Testis (tissue), 3 donors: Measurements from ENCODE around the gene IL1RL2. TPM values are rescaled to one million over a fixed set of nuclear protein-coding genes. Genes with fewer than 3 reads are reported as not detected.

ENCODE experiments used
- DNase-seq: peaks from one replicate; pipeline ENCODE4 v3.0.0-alpha.2; 2019
- H3K27ac ChIP-seq, 2 donors: fragments of 200-600 bp; sonication (generic); one replicate each; pipeline ENCODE4 v1.5.1; 2019
- H3K27me3 ChIP-seq: fragments of 200-600 bp; sonication (generic); one replicate; pipeline ENCODE4 v1.5.1; 2019
- H3K36me3 ChIP-seq: fragments of 200-600 bp; sonication (generic); one replicate; pipeline ENCODE4 v1.5.1; 2017; ENCODE audit warnings: low read depth; ENCODE audit errors: missing control alignments
- H3K4me1 ChIP-seq: fragments of 200-600 bp; sonication (generic); one replicate; pipeline ENCODE4 v1.5.1; 2019
- H3K4me3 ChIP-seq, 2 donors: fragments of 200-600 bp; sonication (generic); one replicate each; pipeline ENCODE4 v1.5.1; 2017 to 2019
- H3K9me3 ChIP-seq: fragments of 200-600 bp; sonication (generic); one replicate; pipeline ENCODE4 v1.5.1; 2017
- POLR2A ChIP-seq: fragments of 450-650 bp; IDR thresholded peaks from one replicate; pipeline ENCODE4 v1.6.1; 2017; ENCODE audit warnings: antibody characterized with exemption, mild to moderate bottlenecking, moderate library complexity
- WGBS, 2 donors: methylation state at CpG; one replicate each; pipeline ENCODE4 v1.1.5; 2018; 5-methylcytosine and 5-hydroxymethylcytosine counted together
- intact Hi-C: fragments of 100-400 bp; cut with DNase I; formaldehyde crosslinking; loops from one replicate; pipeline ENCODE4 v1.15.1; 2023; ENCODE audit warnings: low total_unique reads
- polyA plus RNA-seq: library from polyadenylated mRNA; stranded (reverse); fragments of 350-450 nt; fragmentation: Illumina TruSeq; extraction: RNeasy Lipid Tissue Mini Kit (QIAGEN cat#74804); gene quantifications from one replicate; pipeline ENCODE4 v1.2.3, GENCODE V29; 2014; ENCODE audit warnings: low read depth, low replicate concordance; ENCODE audit not compliant: insufficient read depth
- total RNA-seq, 2 donors: library from RNA; depleted of rRNA; stranded (reverse); fragments of >200 nt; gene quantifications; one replicate each; pipeline ENCODE4 v1.2.3, GENCODE V29; 2016
- TF ChIP-seq, protein P1 (sequence below), 3 experiments: fragments of 450-650 bp in 2 of 3; fragments of 200-600 bp in 1 of 3; sonication (generic) in 1 of 3; IDR thresholded peaks; one replicate each; pipeline ENCODE4 v1.5.1; 2016 to 2019; ENCODE audit warnings: antibody characterized with exemption in 3 of 3, mild to moderate bottlenecking in 2 of 3, moderate library complexity in 1 of 3

IL1RL2 gene
- total and polyA plus RNA-seq, 3 donors from 2014 or later, result 0.24 to 0.38 (median 0.31) TPM

DNA sequence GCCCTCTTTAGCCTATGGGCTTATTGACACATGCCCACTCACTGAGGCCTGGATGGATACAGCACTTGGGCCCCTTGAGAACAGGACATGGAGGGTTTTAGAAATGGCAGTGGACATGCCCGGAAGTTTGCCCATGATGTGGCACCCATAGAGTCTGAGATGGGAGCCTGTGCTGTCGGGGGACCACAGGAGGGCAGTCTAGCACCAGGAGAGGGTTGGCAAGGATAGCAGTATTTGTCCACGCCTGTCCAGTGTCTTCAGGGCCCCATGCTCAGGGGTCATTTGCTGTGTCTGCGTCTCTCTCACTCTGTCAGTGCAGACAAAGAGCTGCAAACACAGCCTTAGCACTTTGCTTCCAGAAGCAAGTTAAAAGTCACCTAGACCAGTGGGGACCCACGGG lies 48.7 kb downstream of the IL1RL2 start:
- H3K4me1 ChIP-seq, result peaks cover 2% of the 10 kb centered on the region
- H3K27me3 ChIP-seq, result no peaks in the 10 kb centered on the region
- no peak for TF ChIP-seq POLR2A
- TF ChIP-seq, protein P1, sequence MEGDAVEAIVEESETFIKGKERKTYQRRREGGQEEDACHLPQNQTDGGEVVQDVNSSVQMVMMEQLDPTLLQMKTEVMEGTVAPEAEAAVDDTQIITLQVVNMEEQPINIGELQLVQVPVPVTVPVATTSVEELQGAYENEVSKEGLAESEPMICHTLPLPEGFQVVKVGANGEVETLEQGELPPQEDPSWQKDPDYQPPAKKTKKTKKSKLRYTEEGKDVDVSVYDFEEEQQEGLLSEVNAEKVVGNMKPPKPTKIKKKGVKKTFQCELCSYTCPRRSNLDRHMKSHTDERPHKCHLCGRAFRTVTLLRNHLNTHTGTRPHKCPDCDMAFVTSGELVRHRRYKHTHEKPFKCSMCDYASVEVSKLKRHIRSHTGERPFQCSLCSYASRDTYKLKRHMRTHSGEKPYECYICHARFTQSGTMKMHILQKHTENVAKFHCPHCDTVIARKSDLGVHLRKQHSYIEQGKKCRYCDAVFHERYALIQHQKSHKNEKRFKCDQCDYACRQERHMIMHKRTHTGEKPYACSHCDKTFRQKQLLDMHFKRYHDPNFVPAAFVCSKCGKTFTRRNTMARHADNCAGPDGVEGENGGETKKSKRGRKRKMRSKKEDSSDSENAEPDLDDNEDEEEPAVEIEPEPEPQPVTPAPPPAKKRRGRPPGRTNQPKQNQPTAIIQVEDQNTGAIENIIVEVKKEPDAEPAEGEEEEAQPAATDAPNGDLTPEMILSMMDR (IDR thresholded peaks at IDR 0.05), result no peak
- no peaks in the 10 kb centered on the region for H3K9me3 ChIP-seq
- WGBS, 2 donors, result 94 to 95% methylated on average over 2 to 5 of the region's 5 CpGs
- H3K4me3 ChIP-seq, result no peak overlapping the region
- intact Hi-C loops, result no loop called here
- no peak overlapping the region for H3K27ac ChIP-seq
- DNase-seq, result no peak
- no peaks in the 10 kb centered on the region for H3K36me3 ChIP-seq

DNA sequence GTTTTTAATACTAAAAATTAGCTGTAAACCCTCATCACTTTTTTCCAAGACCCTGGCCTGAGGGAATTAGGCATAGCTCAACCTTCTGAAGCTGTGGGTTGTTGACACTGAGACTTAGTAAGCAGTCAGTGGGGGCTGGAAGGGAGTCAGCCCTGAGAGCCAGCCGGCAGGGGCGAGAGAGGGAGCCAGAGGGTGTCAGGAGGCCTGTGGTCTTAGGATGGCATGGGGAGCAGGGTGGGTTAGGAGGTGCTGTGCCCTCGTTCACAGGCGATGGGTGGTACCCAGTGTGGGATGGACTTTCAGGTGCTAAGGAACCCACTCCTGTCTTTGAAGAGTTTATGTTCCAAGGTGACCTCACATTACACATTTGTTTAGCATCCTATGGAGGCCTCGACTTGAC lies 49.3 kb downstream of the IL1RL2 start:
- Histone ChIP-seq H3K4me3 (no peak overlapping the region), H3K36me3 (no peaks in the 10 kb centered on the region), H3K4me1 (peaks cover 3% of the 10 kb centered on the region), H3K27me3 (no peaks in the 10 kb centered on the region), H3K27ac (no peak overlapping the region), H3K9me3 (no peaks in the 10 kb centered on the region)
- 68 to 85% methylated on average over 5 of the region's 5 CpGs for WGBS, 2 donors
- DNase-seq, result no peak
- intact Hi-C loops, result no loop called here
- TF ChIP-seq POLR2A, result no peak
- TF ChIP-seq, protein P1 (IDR thresholded peaks at IDR 0.05), result no peak

DNA sequence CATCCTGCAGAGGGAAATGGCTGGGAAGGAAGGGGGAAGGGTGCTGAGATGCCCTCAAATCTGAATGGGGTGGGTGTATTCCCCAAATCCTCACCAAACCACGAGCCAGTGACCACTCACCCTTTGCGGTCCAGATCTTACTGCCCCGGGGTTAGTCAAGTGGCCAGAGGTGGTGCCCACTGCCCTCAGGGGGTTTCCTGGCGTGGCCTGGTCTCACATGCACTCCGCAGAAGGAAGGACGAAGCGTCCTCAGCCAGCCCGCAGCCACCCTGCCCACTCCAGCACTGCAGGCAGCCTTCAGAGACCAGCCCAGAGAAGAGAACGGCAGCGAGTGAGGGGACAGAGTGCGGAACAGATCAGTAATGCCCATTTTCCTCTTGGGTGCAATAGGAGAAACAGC lies 50.4 kb downstream of the IL1RL2 start:
- Histone ChIP-seq H3K27ac (no peak overlapping the region), H3K9me3 (no peaks in the 10 kb centered on the region), H3K36me3 (no peaks in the 10 kb centered on the region), H3K4me3 (no peak overlapping the region), H3K27me3 (no peaks in the 10 kb centered on the region), H3K4me1 (peaks cover 3% of the 10 kb centered on the region)
- no peak for DNase-seq
- WGBS, 2 donors, result 83 to 91% methylated on average over 6 to 11 of the region's 11 CpGs
- intact Hi-C loops, result no loop called here
- TF ChIP-seq, protein P1 (IDR thresholded peaks at IDR 0.05), result no peak

DNA sequence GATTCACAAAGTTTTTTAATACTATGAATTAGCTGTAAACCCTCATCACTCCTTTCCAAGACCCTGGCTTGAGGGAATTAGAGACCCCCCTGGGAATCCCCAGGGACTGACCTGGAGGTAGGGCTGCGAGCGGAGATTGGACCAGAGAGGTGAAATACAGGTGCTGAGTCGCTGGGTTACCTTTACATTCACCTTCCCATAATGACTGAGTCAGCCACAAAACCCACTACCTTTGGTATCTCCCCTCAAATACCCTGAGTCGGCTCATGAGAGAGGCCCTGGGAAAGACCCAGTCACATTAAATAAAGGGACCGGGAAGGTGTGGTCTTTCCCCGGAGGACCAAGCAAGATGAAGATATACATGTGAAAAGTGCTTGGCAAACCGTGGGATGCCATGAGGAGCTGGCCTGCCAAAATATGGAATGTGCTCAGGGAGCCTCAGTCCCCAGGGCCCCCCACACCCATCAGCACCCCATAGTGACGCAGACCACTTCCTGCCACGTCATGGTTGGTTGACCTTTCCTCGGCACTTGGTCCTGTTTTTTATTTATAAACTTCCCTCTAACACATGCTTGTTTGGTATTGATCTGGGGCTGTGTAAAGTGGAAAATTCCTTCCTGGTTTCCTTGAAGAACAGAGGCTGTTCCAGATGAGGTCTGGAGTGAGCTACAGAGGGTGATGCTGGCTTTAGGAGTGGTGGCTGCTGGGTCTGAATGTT lies 51.4 kb downstream of the IL1RL2 start:
- Histone ChIP-seq H3K27ac (no peak overlapping the region), H3K9me3 (no peaks in the 10 kb centered on the region), H3K27me3 (no peaks in the 10 kb centered on the region), H3K36me3 (no peaks in the 10 kb centered on the region), H3K4me1 (peaks cover 3% of the 10 kb centered on the region), H3K4me3 (no peak overlapping the region)
- 71 to 84% methylated on average over 10 of the region's 10 CpGs for WGBS, 2 donors
- intact Hi-C loops, result no loop called here
- no peak for DNase-seq
- TF ChIP-seq, protein P1 (IDR thresholded peaks at IDR 0.05), result no peak

DNA sequence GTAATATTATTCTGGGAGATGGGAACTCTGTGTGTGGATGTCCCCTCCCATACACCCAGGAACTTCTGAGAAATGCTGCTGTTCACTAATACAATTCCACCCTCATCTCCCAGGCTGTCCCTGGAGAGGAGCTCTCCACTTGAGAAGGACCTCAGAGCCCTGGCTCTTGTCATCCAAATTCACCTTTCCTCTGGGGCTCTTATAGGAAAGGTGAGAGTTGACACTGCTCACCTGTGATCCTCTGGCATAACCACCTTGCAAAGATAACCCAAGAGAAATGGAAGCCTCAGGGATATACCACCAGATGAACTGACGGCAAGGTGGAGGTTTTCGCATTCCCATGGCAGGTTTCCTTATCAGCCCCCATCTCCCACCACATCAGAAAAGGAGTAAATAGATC lies 52.0 kb downstream of the IL1RL2 start:
- H3K4me3 ChIP-seq, result no peak overlapping the region
- no peaks in the 10 kb centered on the region for H3K36me3 ChIP-seq
- no peaks in the 10 kb centered on the region for H3K27me3 ChIP-seq
- WGBS, 2 donors, result 100% methylated on average over 2 of the region's 2 CpGs
- H3K4me1 ChIP-seq, result peaks cover 3% of the 10 kb centered on the region
- no peaks in the 10 kb centered on the region for H3K9me3 ChIP-seq
- no peak for TF ChIP-seq POLR2A
- TF ChIP-seq, protein P1 (IDR thresholded peaks at IDR 0.05), result no peak
- H3K27ac ChIP-seq, result no peak overlapping the region
- no peak for DNase-seq
- intact Hi-C loops, result no loop called here
